ENCODE data around the gene CSTPP1. TPM values are rescaled to one million over a fixed set of nuclear protein-coding genes. Genes with fewer than 3 reads are reported as not detected.

Gene CSTPP1
- total RNA-seq, 1 donor from 2014 or later = 58.5 TPM

DNA sequence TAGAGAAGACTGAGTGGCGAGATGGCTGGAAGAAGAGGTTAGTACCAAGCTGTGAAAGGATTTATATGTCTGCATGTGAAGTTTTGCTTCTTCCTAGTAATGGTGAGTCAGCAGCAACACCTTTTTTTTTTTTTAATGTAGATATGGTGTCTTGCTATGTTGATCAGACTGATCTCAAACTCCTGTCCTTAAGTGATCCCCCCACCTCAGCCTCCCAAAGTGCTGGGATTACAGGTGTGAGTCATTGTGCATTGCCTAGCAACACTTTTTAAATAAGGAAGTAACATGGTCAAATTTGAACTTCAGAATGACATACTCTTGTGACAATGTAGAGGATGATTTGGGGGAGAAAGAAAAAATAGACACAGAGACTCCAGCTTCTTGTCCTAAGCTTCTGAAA is 6.5 kb upstream of the CSTPP1 start:
- H3K9me3 Mint-ChIP-seq = peaks cover 6% of the 10 kb centered on the region
- H3K4me1 Mint-ChIP-seq = no peaks in the 10 kb centered on the region
- no peaks in the 10 kb centered on the region for H3K36me3 Mint-ChIP-seq (ENCODE audit: low read depth)
- H3K27me3 Mint-ChIP-seq (ENCODE audit: low read depth) = peaks cover 16% of the 10 kb centered on the region
- no peak overlapping the region for H3K27ac Mint-ChIP-seq (ENCODE audit: unreplicated experiment)
- no peak overlapping the region for H3K4me3 Mint-ChIP-seq
- DNase-seq (ENCODE audit: low read depth, low spot score) = no peak
- TF ChIP-seq, protein P1, sequence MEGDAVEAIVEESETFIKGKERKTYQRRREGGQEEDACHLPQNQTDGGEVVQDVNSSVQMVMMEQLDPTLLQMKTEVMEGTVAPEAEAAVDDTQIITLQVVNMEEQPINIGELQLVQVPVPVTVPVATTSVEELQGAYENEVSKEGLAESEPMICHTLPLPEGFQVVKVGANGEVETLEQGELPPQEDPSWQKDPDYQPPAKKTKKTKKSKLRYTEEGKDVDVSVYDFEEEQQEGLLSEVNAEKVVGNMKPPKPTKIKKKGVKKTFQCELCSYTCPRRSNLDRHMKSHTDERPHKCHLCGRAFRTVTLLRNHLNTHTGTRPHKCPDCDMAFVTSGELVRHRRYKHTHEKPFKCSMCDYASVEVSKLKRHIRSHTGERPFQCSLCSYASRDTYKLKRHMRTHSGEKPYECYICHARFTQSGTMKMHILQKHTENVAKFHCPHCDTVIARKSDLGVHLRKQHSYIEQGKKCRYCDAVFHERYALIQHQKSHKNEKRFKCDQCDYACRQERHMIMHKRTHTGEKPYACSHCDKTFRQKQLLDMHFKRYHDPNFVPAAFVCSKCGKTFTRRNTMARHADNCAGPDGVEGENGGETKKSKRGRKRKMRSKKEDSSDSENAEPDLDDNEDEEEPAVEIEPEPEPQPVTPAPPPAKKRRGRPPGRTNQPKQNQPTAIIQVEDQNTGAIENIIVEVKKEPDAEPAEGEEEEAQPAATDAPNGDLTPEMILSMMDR (conservative IDR thresholded peaks at IDR 0.05) = no peak

DNA sequence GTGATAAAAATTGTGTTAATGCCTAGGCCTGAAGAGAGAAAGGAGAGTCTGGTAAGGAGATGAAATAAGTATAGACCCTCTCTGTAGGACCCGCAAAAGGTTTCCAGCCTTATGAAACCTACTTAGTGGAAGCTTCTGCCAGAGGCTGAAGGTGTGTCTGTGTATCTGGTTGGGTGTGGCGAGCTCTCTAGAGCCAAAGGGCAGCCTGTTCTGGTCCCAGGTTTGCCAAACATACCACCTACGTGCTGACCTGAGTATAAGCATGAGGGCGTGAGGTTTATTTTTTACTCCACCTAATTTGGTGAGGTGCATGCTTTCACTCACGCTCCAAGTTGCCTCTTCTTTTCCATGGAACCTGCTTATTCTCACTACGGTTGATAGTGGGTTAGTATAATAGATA is 5.6 kb downstream of the CSTPP1 start:
- Mint-ChIP-seq H3K4me3 (no peak overlapping the region), H3K27ac (ENCODE audit: unreplicated experiment) (no peak overlapping the region)

DNA sequence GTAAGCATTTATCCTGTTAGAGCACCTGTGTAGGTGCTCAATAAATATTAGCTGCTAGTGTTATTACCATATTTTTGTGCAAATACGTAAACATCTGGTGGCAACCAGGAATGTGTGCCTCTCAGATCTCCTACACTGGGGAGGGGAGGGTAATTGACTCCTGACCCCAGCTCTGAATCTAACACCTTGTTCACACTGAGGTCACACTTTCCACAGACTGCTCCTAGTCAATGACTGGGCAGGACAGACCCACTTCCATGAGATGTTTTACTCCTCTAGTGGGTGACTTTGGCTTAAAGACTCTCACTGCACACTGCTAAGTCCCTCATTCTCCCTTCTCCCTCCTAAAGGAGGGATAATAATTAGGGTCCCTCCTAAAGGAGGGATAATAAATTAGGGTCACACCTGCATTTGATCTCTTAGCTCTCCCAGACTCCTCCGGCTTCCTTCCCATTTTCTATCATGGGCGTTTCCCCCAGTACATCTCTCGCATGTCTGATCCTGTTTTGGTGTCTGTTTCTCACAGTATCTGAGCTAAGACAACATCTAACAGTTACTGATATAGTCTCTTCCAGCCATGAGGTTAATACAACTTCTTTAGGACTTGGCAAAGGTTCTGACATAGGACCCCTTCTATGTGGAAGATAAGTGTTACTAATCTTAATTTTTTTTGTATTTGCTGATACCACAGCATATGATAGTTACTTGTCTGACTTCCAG is 8.0 kb downstream of the CSTPP1 start:
- no peak overlapping the region for H3K27ac Mint-ChIP-seq (ENCODE audit: unreplicated experiment)
- no peaks in the 10 kb centered on the region for H3K9me3 Mint-ChIP-seq
- H3K36me3 Mint-ChIP-seq (ENCODE audit: low read depth) = no peaks in the 10 kb centered on the region
- TF ChIP-seq, protein P1 (conservative IDR thresholded peaks at IDR 0.05) = no peak
- H3K27me3 Mint-ChIP-seq (ENCODE audit: low read depth) = no peaks in the 10 kb centered on the region
- no peak for DNase-seq (ENCODE audit: low read depth, low spot score)
- peaks cover 21% of the 10 kb centered on the region for H3K4me1 Mint-ChIP-seq
- no peak overlapping the region for H3K4me3 Mint-ChIP-seq

More for the DNA sequence above, 5.6 kb downstream of the CSTPP1 start:
- Mint-ChIP-seq H3K4me1 (peaks cover 11% of the 10 kb centered on the region), H3K36me3 (ENCODE audit: low read depth) (no peaks in the 10 kb centered on the region), H3K27me3 (ENCODE audit: low read depth) (no peaks in the 10 kb centered on the region), H3K9me3 (no peaks in the 10 kb centered on the region)
- TF ChIP-seq, protein P1 (conservative IDR thresholded peaks at IDR 0.05) = no peak
- no peak for DNase-seq (ENCODE audit: low read depth, low spot score)

DNA sequence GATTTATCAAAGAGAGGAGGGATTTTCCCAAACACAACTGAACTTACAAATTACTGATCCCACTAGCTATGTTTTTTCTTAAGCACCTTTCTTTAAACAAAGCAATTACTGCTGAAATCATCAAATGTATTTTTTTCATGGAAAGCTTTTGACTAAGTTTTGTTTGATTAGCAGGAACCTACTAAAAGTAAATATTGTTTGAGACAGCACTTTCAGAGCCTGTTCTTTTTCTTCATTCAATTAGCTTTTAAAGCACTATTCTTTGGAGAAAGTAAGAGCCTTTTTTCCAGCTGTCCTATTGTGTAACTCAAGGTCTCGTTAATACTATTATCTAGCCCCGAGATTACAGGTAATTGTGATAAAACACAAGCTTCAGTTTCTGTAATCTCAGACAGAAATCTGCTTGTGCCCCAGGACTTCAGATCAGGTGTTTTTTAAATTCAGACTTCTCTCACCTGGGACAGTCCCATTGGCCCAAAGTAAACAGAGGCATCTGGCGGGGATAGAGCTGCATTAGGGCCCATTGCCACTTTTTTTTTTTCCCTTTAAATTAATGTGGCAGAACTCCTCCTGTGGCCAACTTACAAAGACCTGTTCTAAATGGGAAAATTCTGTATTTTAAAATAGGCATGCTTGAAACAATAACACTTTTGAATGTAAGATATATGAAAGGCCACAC is 11.0 kb downstream of the CSTPP1 start:
- Mint-ChIP-seq H3K36me3 (ENCODE audit: low read depth) (no peaks in the 10 kb centered on the region), H3K4me3 (no peak overlapping the region), H3K27me3 (ENCODE audit: low read depth) (no peaks in the 10 kb centered on the region), H3K9me3 (no peaks in the 10 kb centered on the region), H3K4me1 (peaks cover 26% of the 10 kb centered on the region), H3K27ac (ENCODE audit: unreplicated experiment) (no peak overlapping the region)
- no peak for DNase-seq (ENCODE audit: low read depth, low spot score)
- TF ChIP-seq, protein P1 (conservative IDR thresholded peaks at IDR 0.05) = no peak

DNA sequence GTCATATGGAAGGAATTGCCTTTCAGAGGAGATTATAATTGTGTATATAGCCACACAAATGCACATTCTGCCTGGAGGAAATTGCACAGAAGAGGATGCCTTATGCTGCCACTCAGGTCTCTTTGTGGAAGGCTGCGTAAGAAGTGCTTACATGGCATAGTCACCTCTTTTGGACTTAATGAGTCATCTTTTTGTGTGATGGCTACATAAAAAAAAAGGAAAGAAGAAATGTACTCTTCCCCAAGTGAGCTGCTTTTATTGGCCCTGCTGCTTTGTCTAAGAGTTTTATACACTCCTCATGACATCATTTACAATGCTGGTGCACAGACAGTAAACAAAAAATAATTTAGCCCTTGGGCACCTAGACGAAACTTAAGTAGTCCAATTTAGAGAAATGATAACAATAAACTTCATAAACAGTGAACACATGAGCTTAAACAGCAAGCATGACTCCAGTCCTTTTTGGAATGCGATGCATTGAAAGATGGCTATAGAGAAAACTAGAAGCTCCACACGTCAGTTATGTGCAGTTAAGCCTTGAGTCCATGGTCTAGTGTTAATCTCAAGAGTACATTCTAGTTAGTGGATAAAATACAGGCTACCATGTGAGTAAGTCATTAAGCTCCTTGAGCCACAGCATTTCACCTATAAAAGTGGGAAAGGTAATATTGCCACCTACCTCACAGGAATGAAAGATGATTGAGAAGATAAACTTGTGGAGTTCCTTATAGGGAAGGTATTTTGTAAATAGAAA is 12.0 kb downstream of the CSTPP1 start:
- Mint-ChIP-seq H3K36me3 (ENCODE audit: low read depth) (no peaks in the 10 kb centered on the region), H3K9me3 (no peaks in the 10 kb centered on the region), H3K27me3 (ENCODE audit: low read depth) (no peaks in the 10 kb centered on the region), H3K27ac (ENCODE audit: unreplicated experiment) (no peak overlapping the region), H3K4me1 (peaks cover 31% of the 10 kb centered on the region), H3K4me3 (no peak overlapping the region)
- TF ChIP-seq, protein P1 (conservative IDR thresholded peaks at IDR 0.05) = no peak
- no peak for DNase-seq (ENCODE audit: low read depth, low spot score)

All from neural crest cell (in vitro differentiated cells).